ENCODE results near the gene ALDH9A1. TPM values are rescaled to one million over a fixed set of nuclear protein-coding genes. Genes with fewer than 3 reads are reported as not detected.
"Not testable (repeated sequence)": the region's sequence is repeated elsewhere in the genome, so short reads cannot be mapped to it uniquely, and the experiment has no call there.

The ALDH9A1 gene
- total RNA-seq, 6 experiments from 2014 or later = 69.7 to 139 (median 93.8) TPM

DNA sequence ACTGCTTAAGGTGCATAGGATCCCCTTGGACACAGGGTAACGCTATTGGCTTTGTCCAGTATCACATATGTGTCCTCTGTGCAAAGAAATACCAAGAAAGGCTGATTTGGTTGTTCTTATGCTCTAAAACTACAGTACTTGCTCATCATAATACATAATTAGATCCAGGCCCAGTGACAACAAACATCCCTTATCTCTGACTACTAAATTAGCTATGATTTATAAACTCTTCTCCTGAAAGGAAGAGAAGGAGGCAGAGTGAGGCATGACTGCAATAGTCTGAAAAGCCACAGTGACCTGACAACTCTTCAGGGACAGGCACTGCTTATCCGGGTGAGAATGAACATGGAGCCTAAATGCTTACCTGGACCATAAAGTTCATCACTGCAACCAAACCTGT is 36.7 kb downstream of the ALDH9A1 start:
- Histone ChIP-seq H3K4me3 (no peak overlapping the region), H3K9me3 (no peaks in the 10 kb centered on the region), H3K27ac (no peak overlapping the region), H3K36me3 (peaks cover 0 to 52% (median 19%) of the 10 kb centered on the region in 4 donors), H3K4me1 (peaks cover 0 to 6% (median 3%) of the 10 kb centered on the region in 4 donors), H3K27me3 (no peaks in the 10 kb centered on the region)
- ATAC-seq (no peak), DNase-seq (no peak)
- WGBS (ENCODE audit: insufficient coverage, low coverage, low lambda C conversion rate, missing lambda C conversion rate) = 67% methylated on average over 1 of the region's 2 CpGs
- intact Hi-C loops (cut with DNase I) = no loop called here
- TF ChIP-seq POLR2A (IDR thresholded peaks at IDR 0.05) = no peak

DNA sequence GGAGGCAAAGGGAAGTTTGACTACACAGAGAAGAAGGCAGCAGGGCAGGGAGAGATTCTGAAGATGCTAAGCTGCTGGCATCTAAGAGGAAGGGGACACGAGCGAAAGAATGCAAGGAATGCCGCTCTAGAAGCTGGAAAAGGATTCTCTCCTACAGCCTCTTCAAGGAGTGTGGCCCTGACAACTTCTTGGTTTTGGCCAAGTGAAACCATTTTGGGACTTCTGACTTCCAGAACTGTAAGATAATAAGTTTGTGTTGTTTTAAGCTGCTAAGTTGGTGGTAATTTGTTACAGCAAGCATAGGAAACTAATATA is 38.8 kb downstream of the ALDH9A1 start:
- WGBS (ENCODE audit: insufficient coverage, low coverage, low lambda C conversion rate, missing lambda C conversion rate) = 92% methylated on average over 3 of the region's 3 CpGs
- Histone ChIP-seq H3K9me3 (no peaks in the 10 kb centered on the region), H3K4me1 (no peaks in the 10 kb centered on the region), H3K27me3 (no peaks in the 10 kb centered on the region), H3K27ac (no peak overlapping the region), H3K36me3 (peaks cover 0 to 44% (median 23%) of the 10 kb centered on the region in 4 donors), H3K4me3 (no peak overlapping the region)
- DNase-seq (no peak), ATAC-seq (no peak)
- intact Hi-C loops (cut with DNase I) = no loop called here
- TF ChIP-seq POLR2A (IDR thresholded peaks at IDR 0.05) = no peak
- TF ChIP-seq, protein P1, sequence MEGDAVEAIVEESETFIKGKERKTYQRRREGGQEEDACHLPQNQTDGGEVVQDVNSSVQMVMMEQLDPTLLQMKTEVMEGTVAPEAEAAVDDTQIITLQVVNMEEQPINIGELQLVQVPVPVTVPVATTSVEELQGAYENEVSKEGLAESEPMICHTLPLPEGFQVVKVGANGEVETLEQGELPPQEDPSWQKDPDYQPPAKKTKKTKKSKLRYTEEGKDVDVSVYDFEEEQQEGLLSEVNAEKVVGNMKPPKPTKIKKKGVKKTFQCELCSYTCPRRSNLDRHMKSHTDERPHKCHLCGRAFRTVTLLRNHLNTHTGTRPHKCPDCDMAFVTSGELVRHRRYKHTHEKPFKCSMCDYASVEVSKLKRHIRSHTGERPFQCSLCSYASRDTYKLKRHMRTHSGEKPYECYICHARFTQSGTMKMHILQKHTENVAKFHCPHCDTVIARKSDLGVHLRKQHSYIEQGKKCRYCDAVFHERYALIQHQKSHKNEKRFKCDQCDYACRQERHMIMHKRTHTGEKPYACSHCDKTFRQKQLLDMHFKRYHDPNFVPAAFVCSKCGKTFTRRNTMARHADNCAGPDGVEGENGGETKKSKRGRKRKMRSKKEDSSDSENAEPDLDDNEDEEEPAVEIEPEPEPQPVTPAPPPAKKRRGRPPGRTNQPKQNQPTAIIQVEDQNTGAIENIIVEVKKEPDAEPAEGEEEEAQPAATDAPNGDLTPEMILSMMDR (IDR thresholded peaks at IDR 0.05) = no peak

GRCh38 chr1:165658766-165659580 is 39.4 kb downstream of the ALDH9A1 start:
- 96% methylated on average over 8 of the region's 9 CpGs for WGBS (ENCODE audit: insufficient coverage, low coverage, low lambda C conversion rate, missing lambda C conversion rate)
- H3K36me3 ChIP-seq = peaks cover 0 to 43% (median 20%) of the 10 kb centered on the region in 4 donors
- H3K27ac ChIP-seq; ATAC-seq; DNase-seq; H3K4me3 ChIP-seq; H3K4me1 ChIP-seq; H3K9me3 ChIP-seq; H3K27me3 ChIP-seq; intact Hi-C loops (cut with DNase I): not testable (repeated sequence)

DNA sequence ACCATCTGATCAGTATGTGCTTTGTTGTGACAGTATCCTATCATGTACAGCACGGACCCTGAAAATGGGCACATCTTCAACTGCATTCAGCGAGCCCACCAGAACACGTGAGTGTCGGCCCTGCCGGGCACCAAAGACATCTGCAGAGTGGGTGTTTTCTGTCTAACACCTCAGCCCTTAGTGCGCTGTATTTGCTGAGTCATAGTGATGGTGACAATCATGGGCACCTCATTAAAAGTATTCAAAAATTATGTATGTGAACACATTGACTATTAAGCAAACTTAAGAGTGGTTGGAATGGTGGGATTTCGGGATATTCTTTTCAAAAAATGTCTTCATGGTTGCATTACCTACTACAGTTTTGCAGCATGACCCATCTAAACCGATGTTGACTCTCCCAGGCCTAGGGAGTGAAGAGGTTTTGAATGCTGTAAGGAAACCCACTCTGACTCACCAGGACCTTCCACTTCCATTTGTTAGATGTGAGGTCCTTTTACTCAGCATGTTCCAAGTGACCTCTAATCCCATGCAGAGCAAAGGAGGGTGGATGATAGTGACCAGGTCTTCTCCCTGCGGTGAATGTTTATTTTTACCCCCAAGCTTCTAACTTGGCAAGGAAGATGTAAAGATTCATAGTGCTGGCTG is 47.3 kb downstream of the ALDH9A1 start:
- TF ChIP-seq, protein P1 (IDR thresholded peaks at IDR 0.05) = no peak
- TF ChIP-seq POLR2A (IDR thresholded peaks at IDR 0.05) = no peak
- intact Hi-C loops (cut with DNase I) = no loop called here
- ATAC-seq (no peak), DNase-seq (no peak)
- H3K4me1 ChIP-seq = peaks cover 0 to 16% (median 3%) of the 10 kb centered on the region in 4 donors
- no peak overlapping the region for H3K27ac ChIP-seq
- H3K9me3 ChIP-seq = no peaks in the 10 kb centered on the region
- peaks cover 0 to 36% (median 11%) of the 10 kb centered on the region in 4 donors for H3K36me3 ChIP-seq
- 91% methylated on average over 9 of the region's 9 CpGs for whole genome bisulfite sequencing (ENCODE audit: insufficient coverage, low coverage, low lambda C conversion rate, missing lambda C conversion rate)
- H3K4me3 ChIP-seq = no peak overlapping the region
- H3K27me3 ChIP-seq = no peaks in the 10 kb centered on the region

DNA sequence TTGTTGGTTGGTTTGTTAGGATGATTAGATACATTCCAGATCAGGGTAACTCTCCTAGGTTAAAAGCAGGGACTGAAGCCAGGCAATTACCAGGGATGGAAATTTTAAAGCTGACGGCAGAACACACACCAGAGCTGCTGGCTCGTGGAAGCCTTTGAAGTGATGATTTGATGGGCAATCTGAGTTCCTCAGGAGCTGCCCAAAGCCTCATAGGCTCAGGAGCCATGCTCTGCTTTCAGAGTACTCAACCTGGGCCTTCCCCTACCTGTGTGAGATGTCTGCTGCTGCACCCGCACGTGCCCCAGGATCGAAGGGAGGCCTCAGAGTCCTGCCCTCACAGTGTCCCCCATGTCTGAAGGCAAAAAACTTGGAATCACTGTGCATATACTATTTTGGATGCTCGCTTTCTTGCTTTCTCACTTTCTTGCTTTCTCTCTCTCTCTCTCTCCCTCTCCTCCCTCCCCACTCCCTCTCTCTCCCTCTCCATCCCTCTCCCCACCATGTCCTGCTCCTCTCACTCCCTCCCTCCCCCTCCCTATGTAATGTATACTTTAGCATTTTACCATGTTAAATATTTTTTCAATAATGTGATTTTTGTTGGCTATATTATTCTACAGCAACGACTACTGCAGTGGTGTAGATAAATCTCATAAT is 49.3 kb downstream of the ALDH9A1 start:
- Histone ChIP-seq H3K4me3 (no peak overlapping the region), H3K27me3 (no peaks in the 10 kb centered on the region), H3K27ac (no peak overlapping the region), H3K9me3 (no peaks in the 10 kb centered on the region), H3K4me1 (peaks cover 0 to 32% (median 8%) of the 10 kb centered on the region in 4 donors), H3K36me3 (peaks cover 0 to 26% (median 8%) of the 10 kb centered on the region in 4 donors)
- WGBS (ENCODE audit: insufficient coverage, low coverage, low lambda C conversion rate, missing lambda C conversion rate) = 79% methylated on average over 3 of the region's 7 CpGs
- ATAC-seq (no peak), DNase-seq (no peak)
- TF ChIP-seq POLR2A (IDR thresholded peaks at IDR 0.05) = no peak
- TF ChIP-seq, protein P1 (IDR thresholded peaks at IDR 0.05) = no peak
- intact Hi-C loops (cut with DNase I) = no loop called here
